Stimulated activated CD8-positive, alpha-beta memory T cell treated with anti-CD3 and anti-CD28 coated beads, Interleukin-4, amount 100 ng/mL, for 24 hours (primary cell): Measurements from ENCODE around the gene PFDN5.
A peak's percentile ranks its signal among the peaks of the same experiment; 100 is the strongest.
"Not testable (repeated sequence)": the region's sequence is repeated elsewhere in the genome, so short reads cannot be mapped to it uniquely, and the experiment has no call there.

Source experiments
- DNase-seq: peaks from one replicate; pipeline ENCODE4 v3.0.0-alpha.2; 2020; ENCODE audit warnings: low read depth

PFDN5 gene

DNA sequence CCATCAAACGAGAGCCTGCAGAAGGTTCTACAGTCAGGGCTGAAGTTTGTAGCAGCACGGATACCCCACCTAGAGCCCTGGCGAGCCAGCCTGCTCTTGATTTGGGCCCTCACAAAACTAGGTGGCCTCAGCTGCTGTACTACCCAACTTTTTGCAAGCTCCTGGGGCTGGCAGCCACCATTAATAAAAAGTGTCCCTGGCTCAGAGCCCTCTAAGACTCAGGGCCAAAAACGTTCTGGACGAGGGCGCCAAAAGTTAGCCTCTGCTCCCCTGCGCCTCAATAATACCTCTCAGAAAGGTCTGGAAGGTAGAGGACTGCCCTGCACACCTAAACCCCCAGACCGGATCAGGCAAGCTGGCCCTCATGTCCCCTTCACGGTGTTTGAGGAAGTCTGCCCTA lies 8.9 kb upstream of the PFDN5 start:
- DNase-seq = no peak

DNA sequence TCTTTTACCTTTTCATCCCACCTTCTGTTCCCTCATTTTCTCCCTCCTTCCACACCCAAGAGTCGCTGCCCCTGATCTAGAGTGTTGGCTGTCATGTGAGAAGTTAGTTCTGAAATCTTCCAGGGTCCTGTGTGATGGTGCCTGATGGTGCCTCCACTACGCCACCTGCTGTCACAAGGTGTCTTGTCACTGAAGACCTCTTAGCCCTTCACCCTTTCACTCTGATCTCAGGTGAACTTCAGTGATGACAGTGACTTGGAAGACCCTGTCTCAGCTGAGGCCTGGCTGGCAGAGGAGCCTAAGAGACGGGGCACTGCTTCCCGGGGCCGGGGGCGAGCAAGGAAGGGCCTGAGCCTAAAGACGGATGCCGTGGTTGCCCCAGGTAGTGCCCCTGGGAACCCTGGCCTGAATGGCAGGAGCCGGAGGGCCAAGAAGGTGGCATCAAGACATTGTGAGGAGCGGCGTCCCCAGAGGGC lies 7.6 kb upstream of the PFDN5 start:
- DNase-seq = peak; percentile 51

- no peak for DNase-seq
These were observed 7.0 kb upstream of the PFDN5 start for GRCh38 chr12:53288322-53288721.

DNA sequence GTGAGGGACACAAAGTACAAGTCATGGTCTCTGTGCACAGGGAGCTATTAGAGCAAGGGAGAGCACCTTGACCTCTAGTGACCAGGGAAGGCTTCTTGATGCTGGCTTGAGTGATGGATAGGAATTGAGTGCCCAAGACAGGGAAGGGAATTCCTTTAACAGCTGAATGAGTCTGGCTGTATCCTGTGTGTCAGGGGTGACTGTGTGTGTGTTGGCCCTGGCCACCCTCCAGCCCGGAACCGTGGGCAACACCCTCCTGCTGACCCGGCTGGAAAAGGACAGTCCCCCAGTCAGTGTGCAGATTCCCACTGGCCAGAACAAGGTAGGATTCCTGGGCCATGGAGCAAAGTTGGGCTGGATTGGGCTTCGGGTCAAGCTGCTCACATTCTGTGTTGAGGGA lies 5.5 kb upstream of the PFDN5 start:
- DNase-seq = no peak

DNA sequence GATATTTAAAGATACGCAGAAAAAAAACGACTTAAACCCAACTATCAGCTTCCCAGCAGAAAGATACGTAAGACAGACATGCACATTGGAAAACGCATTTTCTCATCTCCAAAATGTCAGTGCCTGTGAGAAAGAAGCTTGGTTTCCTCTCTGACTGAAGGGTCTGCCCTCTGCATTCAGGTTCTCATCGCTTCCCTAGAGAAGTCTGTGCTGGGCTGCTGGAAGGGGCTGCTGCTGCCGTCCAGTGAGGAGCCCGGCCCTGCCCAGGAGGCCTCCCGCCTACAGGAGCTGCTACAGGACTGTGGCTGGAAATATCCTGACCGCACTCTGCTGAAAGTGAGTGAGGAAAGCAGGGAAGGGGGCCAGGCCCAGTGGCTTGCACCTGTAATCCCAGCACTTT lies 4.7 kb upstream of the PFDN5 start:
- no peak for DNase-seq

- DNase-seq = no peak
These were observed 2.9 kb upstream of the PFDN5 start for GRCh38 chr12:53292426-53292825.

DNA sequence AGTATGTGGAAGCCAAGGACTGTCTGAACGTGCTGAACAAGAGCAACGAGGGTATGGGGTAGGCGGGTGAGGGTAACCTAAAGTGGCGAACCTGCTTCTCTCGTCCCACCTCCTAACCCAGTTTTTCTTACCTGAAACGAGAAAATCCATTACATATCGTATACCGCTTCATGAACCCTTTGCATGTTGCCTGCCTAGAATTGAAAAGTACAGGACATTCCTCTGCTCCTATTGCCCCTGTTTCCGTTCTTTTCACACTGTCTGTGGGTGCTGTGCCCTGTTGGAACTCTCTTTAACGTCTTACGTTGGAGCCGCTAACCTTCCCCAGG lies 513 bp downstream of the PFDN5 start:
- no peak for DNase-seq

- DNase-seq = not testable (repeated sequence)
These were observed 1.8 kb downstream of the PFDN5 start for GRCh38 chr12:53297106-53297505.

- DNase-seq = no peak
These were observed 2.8 kb downstream of the PFDN5 start for GRCh38 chr12:53298164-53298563.

DNA sequence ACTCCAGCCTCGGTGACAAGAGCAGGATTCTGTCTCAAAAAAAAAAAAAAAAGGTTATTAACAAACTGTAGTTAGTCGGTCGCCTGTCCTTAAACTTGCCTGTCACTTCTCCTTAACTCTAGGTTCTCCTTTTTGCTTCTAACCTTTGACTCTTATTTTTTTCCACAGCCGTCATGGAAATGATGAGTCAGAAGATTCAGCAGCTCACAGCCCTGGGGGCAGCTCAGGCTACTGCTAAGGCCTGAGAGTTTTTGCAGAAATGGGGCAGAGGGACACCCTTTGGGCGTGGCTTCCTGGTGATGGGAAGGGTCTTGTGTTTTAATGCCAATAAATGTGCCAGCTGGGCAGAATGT lies 3.7 kb downstream of the PFDN5 start:
- peak; percentile 9 for DNase-seq

DNA sequence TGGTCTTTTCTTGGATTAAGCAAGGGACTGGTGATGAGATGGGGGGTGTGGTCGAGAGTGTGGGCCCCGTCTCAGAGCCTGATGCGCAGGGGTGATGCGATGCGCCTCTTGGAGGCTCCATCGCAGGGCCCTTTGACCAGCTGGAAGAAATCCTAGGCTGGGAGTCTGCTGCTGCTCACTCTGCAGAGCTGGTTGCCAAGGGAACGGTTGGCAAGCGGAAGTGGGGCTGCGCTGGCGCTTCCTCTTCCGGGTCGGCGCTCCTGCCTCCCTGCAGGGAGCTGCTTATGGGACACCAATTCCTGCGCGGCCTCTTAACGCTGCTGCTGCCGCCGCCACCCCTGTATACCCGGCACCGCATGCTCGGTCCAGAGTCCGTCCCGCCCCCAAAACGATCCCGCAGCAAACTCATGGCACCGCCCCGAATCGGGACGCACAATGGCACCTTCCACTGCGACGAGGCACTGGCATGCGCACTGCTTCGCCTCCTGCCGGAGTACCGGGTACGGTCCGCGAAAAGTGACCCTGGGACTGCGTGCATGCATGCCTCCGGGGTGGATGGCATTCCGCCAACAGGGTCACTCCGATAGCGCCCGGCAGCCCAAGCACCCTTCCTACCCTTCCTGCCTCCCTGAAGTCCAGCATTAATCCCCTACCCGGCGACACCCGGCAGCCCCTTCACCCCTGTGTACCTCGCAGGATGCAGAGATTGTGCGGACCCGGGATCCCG lies 4.3 kb downstream of the PFDN5 start, which contains the start of gene MYG1:
Gene MYG1 (plus strand): TSS at position 242 of the 727 bp plus-strand sequence. CDS start 43 bp downstream, at position 285.
- peak; percentile 71 for DNase-seq

GRCh38 chr12:53300187-53300586 lies 4.8 kb downstream of the PFDN5 start:
- no peak for DNase-seq

- DNase-seq = no peak
These were observed 7.6 kb downstream of the PFDN5 start for GRCh38 chr12:53302903-53303302.

GRCh38 chr12:53306826-53307225 lies 11.5 kb downstream of the PFDN5 start:
- DNase-seq = no peak

DNA sequence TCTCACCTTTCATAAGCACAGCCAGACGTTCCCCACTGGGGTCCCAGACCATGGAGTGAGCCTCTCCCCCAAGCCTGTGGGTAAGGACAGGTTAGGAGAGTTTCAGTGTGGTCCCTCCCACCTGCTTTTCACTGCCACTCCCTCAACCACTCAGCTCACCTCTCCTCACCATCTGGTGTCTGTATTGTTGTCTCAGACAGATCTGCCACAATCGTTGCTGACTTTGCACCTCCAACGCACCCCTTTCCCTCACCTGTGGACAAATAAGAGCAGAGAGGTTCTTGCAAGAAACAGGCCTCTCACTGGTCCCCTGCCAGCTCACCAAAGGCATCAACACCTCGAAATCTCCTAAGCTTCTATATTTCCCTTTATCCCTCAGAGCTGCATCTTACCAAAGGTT lies 12.9 kb downstream of the PFDN5 start:
- DNase-seq = no peak

DNA sequence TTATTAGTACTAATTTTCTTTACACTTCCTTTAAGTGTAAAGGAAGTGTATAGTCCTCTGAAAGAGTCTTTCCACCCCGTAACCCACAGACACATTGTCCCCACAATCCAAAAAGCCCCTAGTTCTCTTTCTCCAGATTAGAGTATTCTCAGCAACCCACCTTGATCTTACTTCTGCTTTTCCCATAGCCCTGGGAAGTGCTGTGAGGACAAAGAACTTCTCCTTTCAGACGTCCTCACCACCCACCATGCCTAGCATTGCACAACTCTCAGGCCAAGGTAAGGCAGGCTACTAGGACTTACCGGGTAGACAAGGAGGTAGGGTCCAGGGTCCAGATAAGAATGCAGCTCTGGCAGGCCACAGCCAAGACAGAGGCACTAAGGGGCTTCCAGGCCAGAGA lies 18.7 kb downstream of the PFDN5 start:
- DNase-seq = no peak

DNA sequence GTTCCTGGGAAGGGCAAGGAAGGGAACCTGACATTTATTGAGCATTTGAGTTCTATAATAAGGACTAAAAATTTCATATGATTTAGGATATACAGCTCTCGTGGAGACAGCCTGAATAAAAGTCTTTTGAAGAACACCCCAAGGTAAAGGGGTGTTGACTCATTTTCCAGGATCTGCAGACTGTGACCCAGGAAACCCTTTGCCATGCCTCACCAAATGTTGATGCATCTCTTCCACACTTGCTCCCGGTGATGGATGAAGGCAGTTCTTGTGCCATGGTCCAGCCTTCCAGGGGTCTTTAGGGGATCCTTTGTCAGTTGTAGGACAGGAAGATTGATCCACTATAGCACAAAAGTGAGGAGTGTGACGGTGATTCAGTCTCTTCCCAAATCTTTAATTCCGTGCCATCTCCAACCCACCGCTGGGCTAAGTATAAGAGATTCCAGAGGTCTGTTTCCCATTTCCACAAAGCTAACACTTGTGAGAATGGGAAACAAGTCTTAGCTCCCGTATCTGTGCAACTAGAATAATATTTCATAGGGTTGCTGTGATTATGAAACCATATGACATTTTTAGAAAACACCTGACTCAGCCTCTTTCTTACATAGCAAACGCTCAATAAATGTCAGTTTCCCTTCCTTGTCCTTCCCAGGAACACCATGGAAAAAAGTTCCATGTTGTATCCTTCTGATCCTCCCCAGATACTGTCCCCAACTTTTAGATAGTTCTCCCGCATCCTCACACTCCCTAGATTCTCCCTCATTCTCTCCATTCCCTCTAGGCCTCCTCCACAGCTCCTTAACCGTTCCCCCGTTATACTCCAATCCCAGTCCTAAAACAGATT lies 25.2 kb downstream of the PFDN5 start:
- DNase-seq = no peak

- DNase-seq = peak; percentile 29
These were observed 28.9 kb downstream of the PFDN5 start for GRCh38 chr12:53324113-53324778.

- DNase-seq = peak; percentile 85
These were observed 29.6 kb downstream of the PFDN5 start for GRCh38 chr12:53324779-53325510.

- DNase-seq = peak; percentile 5
These were observed 30.2 kb downstream of the PFDN5 start for GRCh38 chr12:53325511-53326061.

- no peak for DNase-seq
These were observed 31.3 kb downstream of the PFDN5 start for GRCh38 chr12:53326460-53327185.
